ENCODE results near the gene NETO2.
"Not testable (repeated sequence)": the region's sequence is repeated elsewhere in the genome, so short reads cannot be mapped to it uniquely, and the experiment has no call there.

Gene NETO2

GRCh38 chr16:47143677-47144558, at the start of gene NETO2:
TSS of gene NETO2 (minus strand) at chr16:47143945. CDS start at chr16:47143612, 333 bp downstream.
- peak; percentile 32 for DNase-seq

GRCh38 chr16:47182318-47182717, 38.6 kb upstream of the NETO2 start:
- DNase-seq, result no peak

- DNase-seq, result not testable (repeated sequence)
Measured at GRCh38 chr16:47181066-47181465, 37.3 kb upstream of the NETO2 start.

GRCh38 chr16:47180073-47180472, 36.3 kb upstream of the NETO2 start:
- DNase-seq, result no peak

- DNase-seq, result no peak
Measured at GRCh38 chr16:47175152-47175551, 31.4 kb upstream of the NETO2 start.

GRCh38 chr16:47162670-47163420, 19.1 kb upstream of the NETO2 start:
- DNase-seq, result no peak

GRCh38 chr16:47161464-47161863, 17.7 kb upstream of the NETO2 start:
- DNase-seq, result no peak

GRCh38 chr16:47160422-47160821, 16.7 kb upstream of the NETO2 start:
- DNase-seq, result no peak

GRCh38 chr16:47158992-47159391, 15.2 kb upstream of the NETO2 start:
- no peak for DNase-seq

GRCh38 chr16:47156680-47157215, 13.0 kb upstream of the NETO2 start:
- DNase-seq, result no peak

- DNase-seq, result not testable (repeated sequence)
Measured at GRCh38 chr16:47152501-47152900, 8.8 kb upstream of the NETO2 start.

- no peak for DNase-seq
Measured at GRCh38 chr16:47150067-47150466, 6.3 kb upstream of the NETO2 start.

GRCh38 chr16:47144559-47144877, 773 bp upstream of the NETO2 start:
- DNase-seq, result no peak

- peak; percentile 37 for DNase-seq
Measured at GRCh38 chr16:47142821-47143676, 696 bp downstream of the NETO2 start.

GRCh38 chr16:47142486-47142820, 1.3 kb downstream of the NETO2 start:
- peak; percentile 21 for DNase-seq

GRCh38 chr16:47141773-47142485, 1.8 kb downstream of the NETO2 start:
- peak; percentile 80 for DNase-seq

- DNase-seq, result no peak
Measured at GRCh38 chr16:47140686-47141085, 3.1 kb downstream of the NETO2 start.

- DNase-seq, result no peak
Measured at GRCh38 chr16:47139561-47140185, 4.1 kb downstream of the NETO2 start.

GRCh38 chr16:47137925-47138324, 5.8 kb downstream of the NETO2 start:
- not testable (repeated sequence) for DNase-seq

- no peak for DNase-seq
Measured at GRCh38 chr16:47136099-47136842, 7.5 kb downstream of the NETO2 start.

GRCh38 chr16:47134550-47134949, 9.2 kb downstream of the NETO2 start:
- no peak for DNase-seq

Data from NCI-H526 treated with DMSO at 0.1 percent for 48 hours (cell line).